Measurements from ENCODE around the gene CEP78. TPM values are rescaled to one million over a fixed set of nuclear protein-coding genes. Genes with fewer than 3 reads are reported as not detected.
"Not testable (repeated sequence)": the region's sequence is repeated elsewhere in the genome, so short reads cannot be mapped to it uniquely, and the experiment has no call there.

CEP78 gene
- total RNA-seq, 1 donor, result 24.1 TPM

GRCh38 chr9:78213712-78214111 is 22.2 kb upstream of the CEP78 start:
- peak; percentile 56 for DNase-seq (ENCODE audit: low read depth)
- H3K4me3 ChIP-seq (ENCODE audit: low read depth, low read length), result no peak overlapping the region
- TF ChIP-seq, protein P1, sequence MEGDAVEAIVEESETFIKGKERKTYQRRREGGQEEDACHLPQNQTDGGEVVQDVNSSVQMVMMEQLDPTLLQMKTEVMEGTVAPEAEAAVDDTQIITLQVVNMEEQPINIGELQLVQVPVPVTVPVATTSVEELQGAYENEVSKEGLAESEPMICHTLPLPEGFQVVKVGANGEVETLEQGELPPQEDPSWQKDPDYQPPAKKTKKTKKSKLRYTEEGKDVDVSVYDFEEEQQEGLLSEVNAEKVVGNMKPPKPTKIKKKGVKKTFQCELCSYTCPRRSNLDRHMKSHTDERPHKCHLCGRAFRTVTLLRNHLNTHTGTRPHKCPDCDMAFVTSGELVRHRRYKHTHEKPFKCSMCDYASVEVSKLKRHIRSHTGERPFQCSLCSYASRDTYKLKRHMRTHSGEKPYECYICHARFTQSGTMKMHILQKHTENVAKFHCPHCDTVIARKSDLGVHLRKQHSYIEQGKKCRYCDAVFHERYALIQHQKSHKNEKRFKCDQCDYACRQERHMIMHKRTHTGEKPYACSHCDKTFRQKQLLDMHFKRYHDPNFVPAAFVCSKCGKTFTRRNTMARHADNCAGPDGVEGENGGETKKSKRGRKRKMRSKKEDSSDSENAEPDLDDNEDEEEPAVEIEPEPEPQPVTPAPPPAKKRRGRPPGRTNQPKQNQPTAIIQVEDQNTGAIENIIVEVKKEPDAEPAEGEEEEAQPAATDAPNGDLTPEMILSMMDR (IDR thresholded peaks at IDR 0.05; ENCODE audit: insufficient read depth, low read length), result peak; percentile 43

- TF ChIP-seq, protein P1 (IDR thresholded peaks at IDR 0.05; ENCODE audit: insufficient read depth, low read length), result no peak
- H3K4me3 ChIP-seq (ENCODE audit: low read depth, low read length), result no peak overlapping the region
- DNase-seq (ENCODE audit: low read depth), result no peak
These were observed 21.4 kb upstream of the CEP78 start for GRCh38 chr9:78214492-78214891.

DNA sequence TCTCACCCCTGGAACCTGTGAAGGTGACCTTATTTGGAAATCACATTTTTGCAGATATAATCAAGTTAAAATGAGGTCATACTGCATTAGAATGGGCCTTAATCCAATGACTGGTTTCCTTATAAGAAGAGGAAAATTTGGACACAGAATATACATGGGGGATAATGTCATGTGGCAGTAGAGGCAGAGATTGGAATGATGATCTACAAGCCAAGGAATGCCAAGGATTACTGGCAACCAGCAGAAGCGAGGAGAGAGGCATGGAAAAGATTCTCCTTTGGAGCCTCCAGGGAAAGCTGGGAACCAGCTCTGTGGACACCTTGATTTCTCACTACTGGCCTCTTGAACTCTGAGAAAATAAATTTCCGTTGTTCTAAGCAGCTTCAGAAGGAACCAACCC is 20.2 kb upstream of the CEP78 start:
- peak; percentile 15 for DNase-seq (ENCODE audit: low read depth)
- no peak overlapping the region for H3K4me3 ChIP-seq (ENCODE audit: low read depth, low read length)
- TF ChIP-seq, protein P1 (IDR thresholded peaks at IDR 0.05; ENCODE audit: insufficient read depth, low read length), result no peak

DNA sequence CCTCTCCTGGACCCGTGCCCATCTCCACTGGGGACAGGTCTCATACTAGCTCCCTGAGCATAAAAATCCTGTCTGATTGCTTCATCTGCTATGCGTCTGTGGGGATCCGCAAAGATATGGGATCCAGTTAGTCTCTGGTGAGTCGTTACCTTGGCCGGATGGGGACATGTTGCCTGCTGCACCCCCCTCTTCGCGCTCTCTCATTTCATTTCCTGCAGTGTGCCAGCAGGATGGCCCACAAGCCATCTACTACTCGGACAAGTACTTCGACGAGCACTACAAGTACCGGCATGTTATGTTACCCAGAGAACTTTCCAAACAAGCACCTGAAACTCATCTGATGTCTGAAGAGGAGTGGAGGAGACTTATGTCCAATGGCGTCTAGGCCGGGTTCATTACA is 17.0 kb upstream of the CEP78 start:
- TF ChIP-seq, protein P1 (IDR thresholded peaks at IDR 0.05; ENCODE audit: insufficient read depth, low read length), result no peak
- H3K4me3 ChIP-seq (ENCODE audit: low read depth, low read length), result no peak overlapping the region
- no peak for DNase-seq (ENCODE audit: low read depth)

- TF ChIP-seq, protein P1 (IDR thresholded peaks at IDR 0.05; ENCODE audit: insufficient read depth, low read length), result no peak
- no peak overlapping the region for H3K4me3 ChIP-seq (ENCODE audit: low read depth, low read length)
- DNase-seq (ENCODE audit: low read depth), result peak; percentile 28
These were observed 14.4 kb upstream of the CEP78 start for GRCh38 chr9:78221425-78221824.

DNA sequence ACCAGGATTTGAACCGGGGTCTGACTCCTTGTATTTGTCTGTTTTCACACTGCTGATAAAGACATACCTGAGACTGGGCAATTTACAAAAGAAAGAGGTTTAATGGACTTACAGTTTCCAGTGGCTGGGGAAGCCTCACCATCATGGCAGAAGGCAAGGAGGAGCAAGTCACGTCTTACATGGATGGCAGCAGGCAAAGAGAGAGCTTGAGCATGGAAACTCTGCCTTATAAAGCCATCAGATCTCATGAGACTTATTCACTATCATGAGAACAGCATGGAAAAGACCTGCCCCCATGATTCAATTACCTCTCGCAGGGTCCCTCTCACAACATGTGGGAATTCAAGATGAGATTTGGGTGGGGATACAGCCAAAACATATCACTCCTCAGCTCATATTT is 14.0 kb upstream of the CEP78 start:
- DNase-seq (ENCODE audit: low read depth), result not testable (repeated sequence)

DNA sequence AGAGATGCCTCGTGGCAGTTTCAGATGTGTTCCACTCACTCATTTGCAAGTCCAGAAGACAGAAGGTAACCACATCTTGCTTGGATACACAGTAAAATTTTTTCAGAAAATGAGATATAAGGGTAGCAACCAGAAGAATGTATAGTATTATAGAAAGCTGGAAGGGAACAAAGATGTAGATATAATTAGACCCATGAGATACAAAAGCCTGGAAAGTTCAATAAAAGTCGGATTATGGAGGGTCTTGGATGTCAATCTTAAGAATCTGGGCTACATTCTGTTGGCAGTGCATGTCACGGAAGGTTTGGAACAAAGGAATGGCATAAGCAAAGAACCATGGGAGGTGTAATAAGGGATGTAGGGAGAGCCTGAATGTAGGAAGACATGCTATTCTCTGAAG is 5.1 kb upstream of the CEP78 start:
- no peak overlapping the region for H3K4me3 ChIP-seq (ENCODE audit: low read depth, low read length)
- TF ChIP-seq, protein P1 (IDR thresholded peaks at IDR 0.05; ENCODE audit: insufficient read depth, low read length), result no peak
- no peak for DNase-seq (ENCODE audit: low read depth)

More for the DNA sequence above, 14.0 kb upstream of the CEP78 start:
- H3K4me3 ChIP-seq (ENCODE audit: low read depth, low read length), result not testable (repeated sequence)

GRCh38 chr9:78232471-78232870 is 3.4 kb upstream of the CEP78 start:
- not testable (repeated sequence) for DNase-seq (ENCODE audit: low read depth); H3K4me3 ChIP-seq (ENCODE audit: low read depth, low read length)
